Stimulated activated naive CD8-positive, alpha-beta T cell treated with anti-CD3 and anti-CD28 coated beads, Interleukin-15, Interleukin-2, amounts not matched to agents 100 U/mL and 50 U/mL, for 24 hours (primary cell): ENCODE data around the gene ZBTB16.
A peak's percentile ranks its signal among the peaks of the same experiment; 100 is the strongest.

Experiments used
- ATAC-seq: fragments of 150-1000 bp; cut with Tn5 transposase; one replicate; pipeline ENCODE4 v1.10.0; 2021
- DNase-seq: peaks from one replicate; pipeline ENCODE4 v3.0.0; 2021

ZBTB16 gene

DNA sequence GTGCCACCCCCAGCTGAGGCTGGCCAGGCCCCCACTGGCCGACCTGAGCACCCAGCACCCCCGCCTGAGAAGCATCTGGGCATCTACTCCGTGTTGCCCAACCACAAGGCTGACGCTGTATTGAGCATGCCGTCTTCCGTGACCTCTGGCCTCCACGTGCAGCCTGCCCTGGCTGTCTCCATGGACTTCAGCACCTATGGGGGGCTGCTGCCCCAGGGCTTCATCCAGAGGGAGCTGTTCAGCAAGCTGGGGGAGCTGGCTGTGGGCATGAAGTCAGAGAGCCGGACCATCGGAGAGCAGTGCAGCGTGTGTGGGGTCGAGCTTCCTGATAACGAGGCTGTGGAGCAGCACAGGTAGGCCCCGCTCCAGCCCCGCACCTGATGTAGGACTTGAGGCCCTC is 4.7 kb downstream of the ZBTB16 start:
- DNase-seq (no peak), ATAC-seq (no peak)

DNA sequence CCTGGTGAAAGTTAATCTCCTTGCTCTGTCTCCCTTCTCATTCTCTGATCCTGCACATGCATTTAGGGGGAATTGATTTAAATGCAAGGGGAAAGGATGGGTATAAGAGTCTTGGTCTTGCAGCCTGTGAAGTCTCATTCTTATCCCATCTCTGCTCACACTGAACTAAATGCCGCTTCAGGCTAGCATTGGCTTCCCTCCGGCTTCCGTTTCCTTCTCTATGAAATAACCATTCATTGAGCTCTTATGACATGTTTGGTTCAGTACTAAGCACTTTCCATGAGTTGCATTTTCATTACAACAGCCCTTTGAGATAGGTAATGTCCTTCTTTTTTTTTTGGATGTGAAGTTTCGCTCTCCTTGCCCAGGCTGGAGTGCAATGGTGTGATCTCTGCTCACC is 5.6 kb downstream of the ZBTB16 start:
- DNase-seq (no peak), ATAC-seq (no peak)

DNA sequence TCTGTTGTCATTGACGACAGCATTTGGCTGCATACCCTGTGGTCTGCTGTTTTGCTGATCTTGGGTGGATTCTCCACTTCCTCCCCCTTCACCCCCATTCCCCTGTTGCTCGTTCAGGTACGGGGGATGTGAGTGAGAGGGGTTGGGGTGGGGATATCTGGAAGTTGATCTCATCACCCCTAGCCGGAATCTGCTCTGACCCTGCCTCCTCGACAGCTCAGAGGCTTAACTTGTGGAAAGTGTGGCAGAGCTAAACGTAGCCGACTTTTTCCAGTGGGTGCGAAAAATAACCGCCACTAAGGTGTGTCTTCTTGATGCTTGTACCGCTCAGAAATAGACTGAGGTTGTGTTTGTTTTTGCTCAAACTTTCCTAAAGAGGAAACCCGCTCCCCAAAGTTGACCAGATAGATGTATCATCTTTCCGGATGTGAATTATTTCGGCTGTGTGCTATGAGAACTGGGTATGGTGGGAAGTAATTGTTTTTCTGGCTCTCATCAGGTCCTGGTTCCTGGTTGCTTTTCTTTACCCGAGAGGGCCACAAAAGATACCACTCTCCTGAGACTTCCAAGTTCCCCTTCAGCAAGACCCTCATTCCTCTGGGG is 6.6 kb downstream of the ZBTB16 start:
- no peak for DNase-seq
- ATAC-seq, result peak; percentile 55

- DNase-seq (no peak), ATAC-seq (no peak)
Observed at GRCh38 chr11:114068327-114068726, 8.8 kb downstream of the ZBTB16 start.

GRCh38 chr11:114070464-114071139 is 11.1 kb downstream of the ZBTB16 start:
- no peak for DNase-seq
- no peak for ATAC-seq

DNA sequence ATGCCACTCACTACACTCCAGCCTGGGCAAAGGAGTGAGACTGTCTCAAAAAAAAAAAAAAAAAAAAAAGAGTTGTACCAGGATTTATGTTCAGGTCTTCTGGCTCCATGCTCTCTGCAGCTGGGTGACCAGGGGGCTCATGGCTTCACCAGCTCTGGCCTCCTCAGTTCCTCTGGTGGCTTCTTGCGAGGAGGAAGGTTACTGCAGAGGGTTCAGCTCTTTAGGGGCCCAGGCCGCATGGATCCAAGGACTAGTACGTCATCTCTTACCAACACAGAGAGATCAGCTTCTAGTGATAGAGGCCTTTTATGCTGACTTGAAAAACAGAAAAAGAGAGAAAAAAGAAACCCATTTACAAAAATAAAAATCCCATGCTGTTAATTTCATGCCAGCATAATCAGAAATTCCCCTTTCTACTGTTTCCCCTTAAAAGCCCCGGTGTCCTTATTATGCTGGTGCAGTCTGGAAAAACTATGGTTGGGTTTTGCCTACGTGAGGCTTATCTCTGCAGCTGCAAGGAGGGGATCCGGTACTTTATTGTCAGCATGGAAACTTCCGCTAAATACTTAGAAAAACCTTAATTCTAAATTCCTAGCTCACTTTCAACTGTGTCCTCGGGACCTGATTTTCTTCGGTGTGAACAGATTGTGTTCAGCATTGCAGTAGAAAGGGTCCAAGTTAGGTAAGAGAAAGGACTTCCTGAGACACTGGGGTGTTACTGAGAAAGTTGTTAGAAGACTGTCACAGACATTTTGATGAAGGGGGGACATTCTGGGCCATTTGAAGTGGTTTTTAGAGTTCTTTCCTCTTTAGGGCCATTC is 13.7 kb downstream of the ZBTB16 start:
- ATAC-seq (peak; percentile 28), DNase-seq (no peak)

GRCh38 chr11:114073828-114074381 is 14.4 kb downstream of the ZBTB16 start:
- DNase-seq, result peak; percentile 29
- ATAC-seq, result peak; percentile 60

DNA sequence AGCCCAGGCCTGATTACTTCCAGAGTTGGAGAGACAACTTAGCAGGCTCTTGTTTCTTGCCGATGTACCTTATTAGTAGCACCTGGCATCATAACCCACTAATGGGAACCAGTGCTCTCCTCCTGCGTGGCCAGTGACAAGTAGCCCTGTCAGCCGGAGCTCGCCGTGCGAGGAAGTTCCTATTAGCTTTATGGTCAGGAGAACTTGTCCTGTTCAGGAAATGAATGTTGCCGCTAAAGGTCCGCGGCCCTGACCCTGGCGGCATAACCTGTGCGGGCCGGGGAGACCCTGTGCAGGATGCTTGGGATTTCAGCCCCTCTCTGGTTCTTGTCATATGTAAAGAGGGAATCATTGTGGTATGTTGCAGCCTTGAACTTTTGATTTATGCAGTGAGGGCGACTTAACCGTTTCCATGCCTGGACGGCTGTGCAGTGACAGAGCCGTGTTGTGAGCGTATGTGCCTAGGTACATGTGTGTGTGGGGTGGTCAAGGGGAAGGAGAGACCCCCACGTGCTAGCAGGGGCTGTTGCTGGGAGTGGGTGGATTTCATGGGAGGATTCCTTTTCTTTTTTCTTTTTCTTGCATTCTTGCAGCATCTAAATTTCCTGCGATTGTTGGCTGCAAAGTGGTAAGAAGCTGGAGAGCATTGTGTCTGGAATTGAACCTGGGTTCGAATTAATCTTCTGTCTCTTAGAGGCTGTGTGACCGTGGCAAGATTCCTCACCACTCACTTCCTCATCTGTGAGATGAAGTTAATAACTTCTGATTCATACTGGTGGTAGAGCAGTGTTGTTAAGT is 15.2 kb downstream of the ZBTB16 start:
- DNase-seq (no peak), ATAC-seq (no peak)

GRCh38 chr11:114075344-114075610 is 15.8 kb downstream of the ZBTB16 start:
- DNase-seq (no peak), ATAC-seq (no peak)

- DNase-seq, result peak; percentile 58
- no peak for ATAC-seq
Observed at GRCh38 chr11:114075891-114076441, 16.5 kb downstream of the ZBTB16 start.

GRCh38 chr11:114076921-114077331 is 17.4 kb downstream of the ZBTB16 start:
- DNase-seq, result no peak
- no peak for ATAC-seq

DNA sequence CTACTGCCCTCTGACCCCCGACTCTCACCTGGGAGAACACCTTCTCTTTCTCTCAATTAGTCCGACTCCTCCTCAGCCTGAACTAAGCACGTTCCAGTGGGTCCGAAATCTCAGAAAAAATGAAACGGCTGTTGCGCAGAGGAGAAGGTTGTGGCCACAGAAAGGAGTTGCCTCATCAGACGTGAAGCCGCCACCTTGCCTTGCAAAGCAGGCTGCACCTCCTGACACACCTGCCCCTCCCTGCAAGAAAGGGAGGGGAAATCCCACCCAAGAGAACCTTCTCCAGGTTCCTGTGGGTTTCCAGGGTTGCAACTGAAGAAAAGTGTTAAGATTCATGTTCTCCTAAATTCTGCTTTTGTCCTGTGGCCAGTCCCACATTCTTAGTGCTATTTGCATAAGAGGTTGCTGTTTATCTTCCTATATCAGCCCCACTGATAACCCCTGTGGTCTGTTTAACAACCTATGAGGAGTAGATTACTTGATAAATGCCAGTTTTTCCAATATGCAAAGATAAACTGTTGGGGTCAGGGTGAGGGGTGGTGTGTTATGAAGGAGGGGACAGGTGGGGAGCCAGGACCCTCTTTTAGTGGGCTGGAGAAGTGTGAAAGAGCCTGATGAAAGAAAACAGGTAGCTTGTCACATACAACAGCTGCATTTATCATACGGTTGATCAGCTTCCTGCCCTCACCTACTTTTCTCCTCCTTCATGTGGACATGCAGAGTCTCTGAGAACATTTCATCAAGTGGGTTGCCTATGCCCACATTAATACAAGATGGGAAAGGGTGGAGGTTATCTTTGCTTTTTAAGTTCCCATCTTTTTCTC is 18.2 kb downstream of the ZBTB16 start:
- DNase-seq (peak; percentile 25), ATAC-seq (no peak)

DNA sequence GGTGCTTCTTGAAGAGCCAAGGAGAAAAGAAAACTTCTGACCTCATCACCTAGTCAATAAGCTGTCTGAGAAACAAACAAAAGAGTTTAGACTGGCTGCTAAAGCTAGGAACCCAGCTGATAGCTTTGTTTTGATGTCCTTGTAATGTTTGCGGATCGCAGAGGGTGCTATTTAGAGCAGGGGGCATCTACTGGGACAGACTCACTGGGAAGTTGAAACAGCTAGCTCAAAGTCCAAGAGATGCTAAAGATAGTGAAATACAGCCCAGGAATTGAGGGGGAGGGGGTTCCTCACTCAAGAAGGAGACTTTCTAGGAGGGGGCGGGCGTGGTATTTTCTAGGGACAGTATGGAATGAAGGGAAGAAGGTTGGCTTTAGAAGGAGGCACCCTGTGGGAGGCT is 18.9 kb downstream of the ZBTB16 start:
- DNase-seq (no peak), ATAC-seq (no peak)

DNA sequence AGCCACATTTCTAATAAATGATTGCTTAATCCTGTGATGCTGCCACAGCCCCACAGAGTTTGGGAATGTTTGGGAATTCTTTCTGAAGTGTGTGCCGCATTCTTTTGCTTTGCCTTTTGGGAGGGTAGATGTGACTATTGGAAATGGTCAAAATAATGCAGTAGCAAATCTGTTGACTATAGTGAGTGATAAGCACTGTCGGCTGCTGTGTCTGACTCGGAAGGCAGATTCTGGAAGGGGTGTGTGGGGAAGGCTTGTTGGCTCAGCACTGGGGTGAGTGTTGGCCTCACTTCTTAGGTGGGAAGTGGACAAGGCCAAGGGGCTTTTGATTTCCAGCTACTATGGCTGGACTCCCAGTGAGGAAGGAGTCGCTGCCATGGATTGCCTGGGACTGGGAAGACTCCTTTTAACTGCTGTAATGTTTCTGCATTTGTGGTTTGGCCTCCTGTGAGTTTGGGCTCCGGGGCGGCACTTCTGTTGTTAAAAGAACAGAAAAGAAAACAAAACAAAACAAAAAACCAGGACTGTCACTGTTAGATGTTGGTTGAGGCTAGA is 20.1 kb downstream of the ZBTB16 start:
- DNase-seq, result no peak
- no peak for ATAC-seq

DNA sequence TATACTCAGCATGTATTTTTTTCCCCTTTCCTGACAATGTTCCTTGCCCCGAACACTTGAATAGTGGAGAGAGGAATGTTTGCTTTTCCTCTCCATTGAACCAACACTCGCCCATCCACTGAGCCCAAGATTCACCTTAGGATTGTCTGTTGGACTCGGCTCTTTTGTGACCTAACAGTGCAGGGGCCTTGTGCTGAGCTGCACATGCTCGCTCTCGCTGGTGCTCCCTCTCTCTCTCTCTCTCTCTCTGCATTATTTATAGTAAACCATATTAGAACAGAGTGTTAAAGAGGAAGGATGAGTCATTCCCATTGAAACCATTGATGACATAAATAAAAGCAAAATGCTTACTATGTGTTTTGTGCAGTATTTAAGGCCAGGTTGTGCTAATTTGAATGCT is 20.7 kb downstream of the ZBTB16 start:
- DNase-seq, result no peak
- ATAC-seq, result peak; percentile 47

DNA sequence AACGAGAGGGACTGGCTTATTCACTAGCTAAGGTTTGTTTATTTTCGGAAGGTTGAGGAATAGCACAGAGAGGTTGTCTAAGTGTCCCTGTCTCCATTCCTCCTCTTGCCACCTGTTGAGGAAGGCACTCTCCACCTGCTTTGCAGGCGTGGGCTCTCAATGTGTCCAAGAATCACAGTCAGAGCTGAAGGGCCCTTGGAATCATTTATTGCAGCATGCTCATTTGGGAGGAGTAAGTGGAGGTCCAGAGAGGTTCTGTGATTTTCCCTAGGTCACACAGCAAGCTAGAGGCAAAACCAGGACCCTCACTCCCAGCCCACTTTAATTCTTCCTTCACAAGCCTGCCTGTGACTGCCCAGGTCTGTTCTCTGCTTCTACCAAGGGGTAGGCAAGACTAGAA is 21.3 kb downstream of the ZBTB16 start:
- ATAC-seq, result no peak
- DNase-seq, result no peak

- no peak for DNase-seq
- no peak for ATAC-seq
Observed at GRCh38 chr11:114081641-114082414, 22.3 kb downstream of the ZBTB16 start.

- ATAC-seq (no peak), DNase-seq (no peak)
Observed at GRCh38 chr11:114082415-114082748, 22.9 kb downstream of the ZBTB16 start.

- no peak for ATAC-seq
- no peak for DNase-seq
Observed at GRCh38 chr11:114082767-114083181, 23.3 kb downstream of the ZBTB16 start.
